Inferior parietal cortex (tissue), 1 donor: ENCODE results near the gene LDAF1.
"Not testable (repeated sequence)": the region's sequence is repeated elsewhere in the genome, so short reads cannot be mapped to it uniquely, and the experiment has no call there.

Experiments used
- DNase-seq: peaks from one replicate; pipeline ENCODE4 v3.0.0-alpha.2; 2016; ENCODE audit errors: extremely low spot score

LDAF1 gene

DNA sequence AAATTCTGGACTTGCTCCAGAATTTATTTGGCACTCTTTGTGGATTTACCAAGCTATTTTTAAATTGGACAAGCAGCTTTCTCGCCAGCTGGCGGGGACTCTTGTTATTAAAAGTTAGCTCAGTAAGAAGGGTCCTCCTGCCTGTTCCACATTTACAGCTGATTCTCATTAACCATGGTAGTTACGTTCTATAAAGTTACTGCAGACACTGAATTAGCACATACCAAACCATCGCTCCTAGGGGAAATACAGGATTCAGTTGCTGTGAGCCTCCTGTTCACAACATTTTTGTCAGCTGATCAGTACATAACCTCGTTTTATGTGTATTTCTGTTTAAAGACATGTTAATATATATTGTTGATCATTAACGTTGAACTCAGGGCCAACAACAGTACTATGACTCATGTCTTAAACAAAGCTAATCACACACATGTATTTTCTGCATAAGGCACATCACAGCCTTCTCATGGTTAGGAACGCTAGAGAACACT lies 4.2 kb downstream of the LDAF1 start:
- no peak for DNase-seq

GRCh38 chr16:21163576-21163975 lies 5.1 kb downstream of the LDAF1 start:
- DNase-seq, result no peak

DNA sequence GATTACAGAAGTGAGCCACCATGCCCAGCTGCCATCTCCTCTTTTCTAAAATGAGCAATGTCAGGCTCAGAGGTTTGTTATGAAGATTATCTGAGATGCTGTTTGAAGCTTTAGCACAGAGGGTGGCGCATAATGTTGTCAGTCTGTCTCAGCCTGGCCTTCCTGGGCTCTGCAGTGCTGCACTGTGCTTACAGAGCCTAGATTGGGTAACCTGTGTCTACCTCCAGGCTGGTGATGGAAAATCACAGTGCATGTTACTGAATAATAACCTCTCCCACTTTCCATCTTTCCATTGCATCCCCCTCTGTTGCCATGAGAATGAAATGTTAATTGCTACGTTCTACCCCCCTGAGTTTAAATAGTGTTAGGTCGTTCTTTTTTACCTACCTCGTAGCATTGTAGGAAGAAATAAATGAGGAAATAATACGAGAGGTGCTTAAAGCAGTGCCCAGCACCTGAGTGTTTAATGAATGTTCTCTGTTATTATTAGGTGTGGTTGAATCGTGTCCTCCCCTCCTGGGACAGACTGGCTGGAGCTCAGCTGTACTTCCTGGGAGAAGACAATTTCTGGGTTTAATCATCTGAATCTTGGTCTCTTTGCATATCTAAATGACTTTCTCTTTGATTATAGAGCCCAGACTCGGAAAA lies 6.2 kb downstream of the LDAF1 start:
- DNase-seq, result no peak

GRCh38 chr16:21166561-21166961 lies 8.1 kb downstream of the LDAF1 start:
- DNase-seq, result no peak

- DNase-seq, result no peak
Measured at GRCh38 chr16:21167360-21167759, 8.9 kb downstream of the LDAF1 start.

- no peak for DNase-seq
Measured at GRCh38 chr16:21167929-21168602, 9.6 kb downstream of the LDAF1 start.

GRCh38 chr16:21169249-21169981 lies 10.9 kb downstream of the LDAF1 start:
- no peak for DNase-seq

DNA sequence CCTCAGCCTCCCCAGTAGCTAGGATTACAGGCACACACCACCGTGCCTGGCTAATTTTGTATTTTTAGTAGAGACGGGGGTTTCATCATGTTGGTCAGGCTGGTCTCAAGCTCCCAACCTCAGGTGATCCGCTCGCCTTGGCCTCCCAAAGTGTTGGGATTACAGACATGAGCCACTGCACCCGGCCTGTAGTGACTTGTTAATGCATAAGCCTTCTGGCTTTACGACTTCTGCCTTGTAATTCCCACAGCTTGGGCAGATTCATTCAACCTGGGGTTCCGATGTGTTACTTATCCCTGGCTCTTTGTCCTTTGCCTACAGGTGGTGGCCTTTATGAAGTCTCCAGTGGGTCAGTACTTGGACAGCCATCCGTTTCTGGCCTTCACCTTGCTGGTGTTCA lies 11.6 kb downstream of the LDAF1 start:
- not testable (repeated sequence) for DNase-seq

GRCh38 chr16:21172650-21173049 lies 14.2 kb downstream of the LDAF1 start:
- no peak for DNase-seq

GRCh38 chr16:21175397-21175796 lies 16.9 kb downstream of the LDAF1 start:
- no peak for DNase-seq

GRCh38 chr16:21179126-21179982 lies 20.9 kb downstream of the LDAF1 start:
- no peak for DNase-seq

- no peak for DNase-seq
Measured at GRCh38 chr16:21179983-21180365, 21.5 kb downstream of the LDAF1 start.

GRCh38 chr16:21183995-21184394 lies 25.5 kb downstream of the LDAF1 start:
- DNase-seq, result no peak

- no peak for DNase-seq
Measured at GRCh38 chr16:21184834-21185233, 26.4 kb downstream of the LDAF1 start.

GRCh38 chr16:21185659-21186325 lies 27.3 kb downstream of the LDAF1 start:
- DNase-seq, result no peak

DNA sequence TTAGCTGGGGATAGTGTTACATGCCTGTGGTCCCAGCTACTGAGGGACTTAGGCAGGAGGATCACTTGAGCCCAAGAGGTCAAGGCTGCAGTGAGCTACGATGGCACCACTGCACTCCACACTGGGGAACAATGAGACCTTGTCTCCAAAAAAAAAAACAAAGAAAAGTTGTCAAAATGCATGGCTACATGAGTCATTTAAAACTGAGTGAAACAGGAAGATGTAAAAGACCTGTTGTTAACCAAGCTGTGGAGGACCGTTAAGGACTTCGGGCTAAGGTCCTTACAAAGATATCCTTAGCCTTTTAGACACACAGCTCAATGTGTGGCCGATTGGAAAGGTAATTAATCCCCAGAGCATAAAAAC lies 27.8 kb downstream of the LDAF1 start:
- no peak for DNase-seq

DNA sequence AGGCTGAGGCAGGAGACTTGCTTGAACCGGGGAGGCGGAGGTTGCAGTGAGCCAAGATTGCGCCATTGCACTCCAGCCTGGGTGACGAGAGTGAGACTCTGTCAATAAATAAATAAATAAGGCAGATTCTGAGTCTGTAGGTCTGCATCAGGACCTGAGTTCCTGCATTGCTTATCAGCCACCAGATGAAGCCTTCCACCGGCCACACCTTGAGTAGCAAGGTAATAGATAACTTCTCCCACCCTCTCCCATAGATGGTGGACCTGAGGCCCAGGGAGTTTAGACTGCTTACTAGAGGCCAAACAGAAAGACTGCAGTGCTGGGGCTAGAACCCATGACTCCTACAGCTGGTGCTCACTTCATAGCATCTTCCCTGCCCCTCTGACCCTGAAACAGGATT lies 30.8 kb downstream of the LDAF1 start:
- DNase-seq, result no peak

GRCh38 chr16:21190013-21190412 lies 31.5 kb downstream of the LDAF1 start:
- no peak for DNase-seq

DNA sequence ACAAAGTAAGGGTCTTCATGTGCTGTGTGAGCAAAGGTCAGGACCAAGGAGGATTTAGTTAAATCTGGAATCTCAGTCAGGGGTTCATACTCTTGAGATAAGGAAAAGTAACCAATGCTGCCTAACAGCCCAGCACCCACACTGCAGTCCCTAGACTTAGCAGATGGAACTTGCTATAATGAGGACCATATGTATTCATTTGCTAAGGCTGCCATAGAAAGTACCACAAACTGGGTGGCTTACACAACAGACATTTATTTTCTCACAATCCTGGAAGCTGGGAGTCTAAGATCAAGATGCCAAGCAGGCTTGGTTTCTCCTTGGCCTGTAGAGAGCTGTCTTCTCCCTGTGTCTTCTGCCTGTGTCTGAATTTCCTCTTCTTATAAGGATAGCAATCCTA lies 32.1 kb downstream of the LDAF1 start:
- DNase-seq, result peak; percentile 13

- DNase-seq, result no peak
Measured at GRCh38 chr16:21192991-21193390, 34.5 kb downstream of the LDAF1 start.

DNA sequence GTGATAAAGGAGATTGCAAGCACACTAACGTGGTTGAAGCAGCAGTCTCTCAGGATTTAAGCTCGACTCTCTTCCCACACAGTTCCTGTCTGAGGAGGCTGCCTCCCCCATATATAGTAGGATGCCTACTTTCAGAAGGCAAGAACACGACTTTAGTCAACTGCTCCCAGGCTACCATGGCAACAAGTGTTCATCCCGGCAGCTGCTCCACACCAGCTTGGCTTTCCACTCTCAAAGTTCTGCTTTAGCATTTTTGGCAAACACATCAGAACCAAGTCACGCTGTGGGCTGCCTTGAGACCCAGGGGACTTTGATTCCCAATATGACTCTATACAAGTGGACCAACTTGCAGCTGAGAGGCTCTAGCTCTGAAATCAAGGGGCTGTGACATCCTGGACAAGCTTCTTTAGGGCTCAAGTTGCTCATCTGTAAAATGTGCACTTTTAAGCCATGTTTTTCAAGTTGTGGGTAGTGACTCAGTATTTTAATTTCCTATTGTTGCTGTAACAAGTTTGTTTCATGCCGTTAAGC lies 36.4 kb downstream of the LDAF1 start:
- peak; percentile 30 for DNase-seq
